ENCODE data around the gene NUP107.

NUP107 gene

GRCh38 chr12:68745904-68746571 lies 59.3 kb downstream of the NUP107 start, which contains the start of gene SLC35E3:
TSS of gene SLC35E3 (plus strand) at chr12:68746176. CDS start at chr12:68746378, 202 bp downstream.
- no peaks in the 10 kb centered on the region for H3K9me3 ChIP-seq (ENCODE audit: insufficient read depth, low read length)
- TF ChIP-seq EZH2phosphoT487 (conservative IDR thresholded peaks at IDR 0.05; ENCODE audit: low read length) (no peak), CTCF (IDR thresholded peaks at IDR 0.05; ENCODE audit: insufficient read depth, low read length, poor library complexity, severe bottlenecking) (no peak)
- H3K4me3 ChIP-seq (ENCODE audit: insufficient read depth, low read length, poor library complexity, severe bottlenecking): peak within 1 kb of the TSS; percentile 62
- peaks cover 19% of the 10 kb centered on the region for H3K79me2 ChIP-seq (ENCODE audit: insufficient read depth, low read length)
- peak within 1 kb of the TSS; percentile 87 for H3K4me2 ChIP-seq (ENCODE audit: low read depth, low read length, poor library complexity, severe bottlenecking)
- H3K27ac ChIP-seq (ENCODE audit: low read depth, low read length): peak within 1 kb of the TSS; percentile 69
- H3K9ac ChIP-seq (ENCODE audit: low read length): peak within 1 kb of the TSS; percentile 75
- H4K20me1 ChIP-seq (ENCODE audit: low read depth, low read length): no peaks in the 10 kb centered on the region
- H3K9me2 ChIP-seq (replicated peaks; ENCODE audit: insufficient read depth, low read length): no peaks in the 10 kb centered on the region
- H3F3A ChIP-seq (ENCODE audit: insufficient read depth): peaks cover 35% of the 10 kb centered on the region
- peaks cover 14% of the 10 kb centered on the region for H3K36me3 ChIP-seq (ENCODE audit: low read length)
- H2AFZ ChIP-seq (ENCODE audit: low read depth, low read length, severe bottlenecking): peak within 1 kb of the TSS; percentile 81
- no peaks in the 10 kb centered on the region for H3K27me3 ChIP-seq (ENCODE audit: low read length)

- TF ChIP-seq EZH2phosphoT487 (conservative IDR thresholded peaks at IDR 0.05; ENCODE audit: low read length) (no peak), CTCF (IDR thresholded peaks at IDR 0.05; ENCODE audit: insufficient read depth, low read length, poor library complexity, severe bottlenecking) (no peak)
- H3K9me2 ChIP-seq (replicated peaks; ENCODE audit: insufficient read depth, low read length): no peaks in the 10 kb centered on the region
Observed at GRCh38 chr12:68746572-68747180, 59.9 kb downstream of the NUP107 start.

GRCh38 chr12:68749443-68749842 lies 62.7 kb downstream of the NUP107 start:
- Histone ChIP-seq H3K9me2 (replicated peaks; ENCODE audit: insufficient read depth, low read length) (no peaks in the 10 kb centered on the region), H3K27ac (ENCODE audit: low read depth, low read length) (no peak overlapping the region), H3K36me3 (ENCODE audit: low read length) (peaks cover 11% of the 10 kb centered on the region), H4K20me1 (ENCODE audit: low read depth, low read length) (no peaks in the 10 kb centered on the region), H3F3A (ENCODE audit: insufficient read depth) (peaks cover 7% of the 10 kb centered on the region), H3K9ac (ENCODE audit: low read length) (no peak overlapping the region), H3K4me3 (ENCODE audit: insufficient read depth, low read length, poor library complexity, severe bottlenecking) (no peak overlapping the region), H3K4me2 (ENCODE audit: low read depth, low read length, poor library complexity, severe bottlenecking) (no peak overlapping the region), H3K9me3 (ENCODE audit: insufficient read depth, low read length) (no peaks in the 10 kb centered on the region), H2AFZ (ENCODE audit: low read depth, low read length, severe bottlenecking) (no peak overlapping the region), H3K79me2 (ENCODE audit: insufficient read depth, low read length) (peaks cover 19% of the 10 kb centered on the region), H3K27me3 (ENCODE audit: low read length) (no peaks in the 10 kb centered on the region)
- TF ChIP-seq EZH2phosphoT487 (conservative IDR thresholded peaks at IDR 0.05; ENCODE audit: low read length) (no peak), CTCF (IDR thresholded peaks at IDR 0.05; ENCODE audit: insufficient read depth, low read length, poor library complexity, severe bottlenecking) (no peak)

More at GRCh38 chr12:68746572-68747180, 59.9 kb downstream of the NUP107 start:
- Histone ChIP-seq H3K27me3 (ENCODE audit: low read length) (no peaks in the 10 kb centered on the region), H2AFZ (ENCODE audit: low read depth, low read length, severe bottlenecking) (peak overlapping the region; percentile 46), H3K4me2 (ENCODE audit: low read depth, low read length, poor library complexity, severe bottlenecking) (peak overlapping the region; percentile 87), H3K36me3 (ENCODE audit: low read length) (peaks cover 11% of the 10 kb centered on the region), H3K4me3 (ENCODE audit: insufficient read depth, low read length, poor library complexity, severe bottlenecking) (peak overlapping the region; percentile 62), H3K9ac (ENCODE audit: low read length) (peak overlapping the region; percentile 75), H3F3A (ENCODE audit: insufficient read depth) (peaks cover 29% of the 10 kb centered on the region), H3K9me3 (ENCODE audit: insufficient read depth, low read length) (no peaks in the 10 kb centered on the region), H4K20me1 (ENCODE audit: low read depth, low read length) (no peaks in the 10 kb centered on the region), H3K79me2 (ENCODE audit: insufficient read depth, low read length) (peaks cover 19% of the 10 kb centered on the region), H3K27ac (ENCODE audit: low read depth, low read length) (peak overlapping the region; percentile 53)
